ENCODE results near the gene TRAPPC6A. TPM values are rescaled to one million over a fixed set of nuclear protein-coding genes. Genes with fewer than 3 reads are reported as not detected.

Gene TRAPPC6A
- total and polyA plus RNA-seq, 9 of the 15 experiments (the other 6 are each of a cell fraction or from before 2014, with no cell fraction given), result 0.82 to 23.6 (median 11.6) TPM

DNA sequence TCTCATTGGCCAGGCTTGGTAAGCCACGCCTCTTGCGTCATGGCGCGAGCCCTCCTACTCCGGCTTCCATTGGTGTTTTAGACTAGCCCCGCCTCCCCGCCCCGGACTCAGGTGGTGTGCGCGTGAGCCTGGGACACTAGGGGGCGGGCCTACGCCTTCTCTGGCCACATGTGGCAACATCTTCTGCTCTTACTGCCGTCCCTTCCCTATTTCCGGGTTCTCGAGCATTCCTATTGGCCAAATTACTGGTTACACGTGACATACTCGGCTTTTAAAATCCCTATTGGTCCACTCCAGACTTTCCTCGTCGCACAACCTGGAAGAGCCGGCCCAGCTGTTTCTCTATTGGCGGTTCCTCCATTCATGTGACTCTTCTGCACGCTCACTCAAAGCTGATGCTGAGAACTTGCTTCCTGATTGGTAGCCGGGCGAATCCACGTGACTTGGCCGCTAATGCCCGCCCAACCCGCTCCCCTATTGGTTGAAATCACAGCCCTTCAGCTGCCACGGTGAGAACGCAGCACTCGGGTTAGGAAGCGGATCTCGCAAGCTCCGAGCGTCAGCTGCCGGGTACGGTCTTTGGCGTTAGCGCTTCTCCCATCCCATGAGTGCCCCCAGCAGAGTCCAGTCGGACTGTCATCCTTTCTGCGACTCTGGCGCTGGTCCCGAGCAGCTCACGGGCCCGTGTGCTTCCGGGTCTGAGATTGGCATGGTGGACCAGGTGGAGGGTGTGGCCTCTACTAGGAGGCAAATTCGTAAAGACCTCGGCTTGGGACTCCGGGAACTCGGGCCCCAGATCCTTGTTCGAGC is 430 bp upstream of the TRAPPC6A start, which contains the start of gene BLOC1S3 (continued):
- TF ChIP-seq, protein P1, sequence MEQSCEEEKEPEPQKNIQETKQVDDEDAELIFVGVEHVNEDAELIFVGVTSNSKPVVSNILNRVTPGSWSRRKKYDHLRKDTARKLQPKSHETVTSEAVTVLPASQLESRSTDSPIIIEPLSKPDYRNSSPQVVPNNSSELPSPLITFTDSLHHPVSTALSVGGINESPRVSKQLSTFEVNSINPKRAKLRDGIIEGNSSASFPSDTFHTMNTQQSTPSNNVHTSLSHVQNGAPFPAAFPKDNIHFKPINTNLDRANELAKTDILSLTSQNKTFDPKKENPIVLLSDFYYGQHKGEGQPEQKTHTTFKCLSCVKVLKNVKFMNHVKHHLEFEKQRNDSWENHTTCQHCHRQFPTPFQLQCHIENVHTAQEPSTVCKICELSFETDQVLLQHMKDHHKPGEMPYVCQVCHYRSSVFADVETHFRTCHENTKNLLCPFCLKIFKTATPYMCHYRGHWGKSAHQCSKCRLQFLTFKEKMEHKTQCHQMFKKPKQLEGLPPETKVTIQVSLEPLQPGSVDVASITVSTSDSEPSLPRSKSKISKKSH (CRISPR knock-in tag; IDR thresholded peaks at IDR 0.05), result no peak
- TF ChIP-seq, protein P2, sequence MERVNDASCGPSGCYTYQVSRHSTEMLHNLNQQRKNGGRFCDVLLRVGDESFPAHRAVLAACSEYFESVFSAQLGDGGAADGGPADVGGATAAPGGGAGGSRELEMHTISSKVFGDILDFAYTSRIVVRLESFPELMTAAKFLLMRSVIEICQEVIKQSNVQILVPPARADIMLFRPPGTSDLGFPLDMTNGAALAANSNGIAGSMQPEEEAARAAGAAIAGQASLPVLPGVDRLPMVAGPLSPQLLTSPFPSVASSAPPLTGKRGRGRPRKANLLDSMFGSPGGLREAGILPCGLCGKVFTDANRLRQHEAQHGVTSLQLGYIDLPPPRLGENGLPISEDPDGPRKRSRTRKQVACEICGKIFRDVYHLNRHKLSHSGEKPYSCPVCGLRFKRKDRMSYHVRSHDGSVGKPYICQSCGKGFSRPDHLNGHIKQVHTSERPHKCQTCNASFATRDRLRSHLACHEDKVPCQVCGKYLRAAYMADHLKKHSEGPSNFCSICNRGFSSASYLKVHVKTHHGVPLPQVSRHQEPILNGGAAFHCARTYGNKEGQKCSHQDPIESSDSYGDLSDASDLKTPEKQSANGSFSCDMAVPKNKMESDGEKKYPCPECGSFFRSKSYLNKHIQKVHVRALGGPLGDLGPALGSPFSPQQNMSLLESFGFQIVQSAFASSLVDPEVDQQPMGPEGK (CRISPR knock-in tag; IDR thresholded peaks at IDR 0.05; ENCODE audit: borderline replicate concordance), result no peak
- TF ChIP-seq CBFA2T3 (IDR thresholded peaks at IDR 0.05) (no peak), NRF1 (conservative IDR thresholded peaks at IDR 0.05 in 1 of 2, IDR thresholded peaks at IDR 0.05 in 1 of 2) (peak; percentile 93 to 94), HCFC1 (IDR thresholded peaks at IDR 0.05; ENCODE audit: low read depth, low read length) (peak; percentile 68), TBL1XR1 (IDR thresholded peaks at IDR 0.05; ENCODE audit: low read length in 2 of 2) (0 out of 4 replicates have a peak, but pooled peaks of 1 of the 2 experiments have one; percentile 8), SRF (CRISPR knock-in tag; IDR thresholded peaks at IDR 0.05) (peak in 1 of 2 experiments; percentile 63; a peak in 1 of 4 replicates), TGIF2 (CRISPR knock-in tag; IDR thresholded peaks at IDR 0.05) (no peak), RBFOX2 (IDR thresholded peaks at IDR 0.05; ENCODE audit: low read depth, low read length) (peak; percentile 66), SP2 (IDR thresholded peaks at IDR 0.05; ENCODE audit: extremely low read depth, low read depth, low read length, poor library complexity, severe bottlenecking) (peak; percentile 56), CC2D1A (IDR thresholded peaks at IDR 0.05) (peak; percentile 89), NFRKB (IDR thresholded peaks at IDR 0.05; ENCODE audit: low read depth) (no peak), TCF3 (CRISPR knock-in tag; IDR thresholded peaks at IDR 0.05) (peak; percentile 15; the same call in 1 of the 2 replicates), ZNF239 (CRISPR knock-in tag; IDR thresholded peaks at IDR 0.05) (no peak)
- TF ChIP-seq, protein P3, sequence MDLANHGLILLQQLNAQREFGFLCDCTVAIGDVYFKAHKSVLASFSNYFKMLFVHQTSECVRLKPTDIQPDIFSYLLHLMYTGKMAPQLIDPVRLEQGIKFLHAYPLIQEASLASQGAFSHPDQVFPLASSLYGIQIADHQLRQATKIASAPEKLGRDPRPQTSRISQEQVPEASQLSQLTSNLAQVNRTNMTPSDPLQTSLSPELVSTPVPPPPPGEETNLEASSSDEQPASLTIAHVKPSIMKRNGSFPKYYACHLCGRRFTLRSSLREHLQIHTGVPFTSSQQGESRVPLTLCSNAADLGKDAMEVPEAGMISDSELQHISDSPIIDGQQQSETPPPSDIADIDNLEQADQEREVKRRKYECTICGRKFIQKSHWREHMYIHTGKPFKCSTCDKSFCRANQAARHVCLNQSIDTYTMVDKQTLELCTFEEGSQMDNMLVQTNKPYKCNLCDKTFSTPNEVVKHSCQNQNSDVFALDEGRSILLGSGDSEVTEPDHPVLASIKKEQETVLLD (IDR thresholded peaks at IDR 0.05), result no peak
- TF ChIP-seq, protein P4, sequence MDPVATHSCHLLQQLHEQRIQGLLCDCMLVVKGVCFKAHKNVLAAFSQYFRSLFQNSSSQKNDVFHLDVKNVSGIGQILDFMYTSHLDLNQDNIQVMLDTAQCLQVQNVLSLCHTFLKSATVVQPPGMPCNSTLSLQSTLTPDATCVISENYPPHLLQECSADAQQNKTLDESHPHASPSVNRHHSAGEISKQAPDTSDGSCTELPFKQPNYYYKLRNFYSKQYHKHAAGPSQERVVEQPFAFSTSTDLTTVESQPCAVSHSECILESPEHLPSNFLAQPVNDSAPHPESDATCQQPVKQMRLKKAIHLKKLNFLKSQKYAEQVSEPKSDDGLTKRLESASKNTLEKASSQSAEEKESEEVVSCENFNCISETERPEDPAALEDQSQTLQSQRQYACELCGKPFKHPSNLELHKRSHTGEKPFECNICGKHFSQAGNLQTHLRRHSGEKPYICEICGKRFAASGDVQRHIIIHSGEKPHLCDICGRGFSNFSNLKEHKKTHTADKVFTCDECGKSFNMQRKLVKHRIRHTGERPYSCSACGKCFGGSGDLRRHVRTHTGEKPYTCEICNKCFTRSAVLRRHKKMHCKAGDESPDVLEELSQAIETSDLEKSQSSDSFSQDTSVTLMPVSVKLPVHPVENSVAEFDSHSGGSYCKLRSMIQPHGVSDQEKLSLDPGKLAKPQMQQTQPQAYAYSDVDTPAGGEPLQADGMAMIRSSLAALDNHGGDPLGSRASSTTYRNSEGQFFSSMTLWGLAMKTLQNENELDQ (CRISPR knock-in tag; IDR thresholded peaks at IDR 0.05; ENCODE audit: borderline replicate concordance), result no peak
- TF ChIP-seq, protein P5, sequence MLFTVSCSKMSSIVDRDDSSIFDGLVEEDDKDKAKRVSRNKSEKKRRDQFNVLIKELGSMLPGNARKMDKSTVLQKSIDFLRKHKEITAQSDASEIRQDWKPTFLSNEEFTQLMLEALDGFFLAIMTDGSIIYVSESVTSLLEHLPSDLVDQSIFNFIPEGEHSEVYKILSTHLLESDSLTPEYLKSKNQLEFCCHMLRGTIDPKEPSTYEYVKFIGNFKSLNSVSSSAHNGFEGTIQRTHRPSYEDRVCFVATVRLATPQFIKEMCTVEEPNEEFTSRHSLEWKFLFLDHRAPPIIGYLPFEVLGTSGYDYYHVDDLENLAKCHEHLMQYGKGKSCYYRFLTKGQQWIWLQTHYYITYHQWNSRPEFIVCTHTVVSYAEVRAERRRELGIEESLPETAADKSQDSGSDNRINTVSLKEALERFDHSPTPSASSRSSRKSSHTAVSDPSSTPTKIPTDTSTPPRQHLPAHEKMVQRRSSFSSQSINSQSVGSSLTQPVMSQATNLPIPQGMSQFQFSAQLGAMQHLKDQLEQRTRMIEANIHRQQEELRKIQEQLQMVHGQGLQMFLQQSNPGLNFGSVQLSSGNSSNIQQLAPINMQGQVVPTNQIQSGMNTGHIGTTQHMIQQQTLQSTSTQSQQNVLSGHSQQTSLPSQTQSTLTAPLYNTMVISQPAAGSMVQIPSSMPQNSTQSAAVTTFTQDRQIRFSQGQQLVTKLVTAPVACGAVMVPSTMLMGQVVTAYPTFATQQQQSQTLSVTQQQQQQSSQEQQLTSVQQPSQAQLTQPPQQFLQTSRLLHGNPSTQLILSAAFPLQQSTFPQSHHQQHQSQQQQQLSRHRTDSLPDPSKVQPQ (CRISPR knock-in tag; IDR thresholded peaks at IDR 0.05; ENCODE audit: borderline replicate concordance), result peak; percentile 99

Measured in K562 (cell line).